Testis (tissue), 3 donors: ENCODE results near the gene AOC2. TPM values are rescaled to one million over a fixed set of nuclear protein-coding genes. Genes with fewer than 3 reads are reported as not detected.
"Not testable (repeated sequence)": the region's sequence is repeated elsewhere in the genome, so short reads cannot be mapped to it uniquely, and the experiment has no call there.

Source experiments
- DNase-seq: peaks from one replicate; pipeline ENCODE4 v3.0.0-alpha.2; 2019
- H3K27ac ChIP-seq, 2 donors: fragments of 200-600 bp; sonication (generic); one replicate each; pipeline ENCODE4 v1.5.1; 2019
- H3K27me3 ChIP-seq: fragments of 200-600 bp; sonication (generic); one replicate; pipeline ENCODE4 v1.5.1; 2019
- H3K36me3 ChIP-seq: fragments of 200-600 bp; sonication (generic); one replicate; pipeline ENCODE4 v1.5.1; 2017; ENCODE audit warnings: low read depth; ENCODE audit errors: missing control alignments
- H3K4me1 ChIP-seq: fragments of 200-600 bp; sonication (generic); one replicate; pipeline ENCODE4 v1.5.1; 2019
- H3K4me3 ChIP-seq, 2 donors: fragments of 200-600 bp; sonication (generic); one replicate each; pipeline ENCODE4 v1.5.1; 2017 to 2019
- H3K9me3 ChIP-seq: fragments of 200-600 bp; sonication (generic); one replicate; pipeline ENCODE4 v1.5.1; 2017
- CTCF ChIP-seq, 3 experiments: fragments of 450-650 bp in 2 of 3; fragments of 200-600 bp in 1 of 3; sonication (generic) in 1 of 3; IDR thresholded peaks; one replicate each; pipeline ENCODE4 v1.5.1; 2016 to 2019; ENCODE audit warnings: antibody characterized with exemption in 3 of 3, mild to moderate bottlenecking in 2 of 3, moderate library complexity in 1 of 3
- POLR2A ChIP-seq: fragments of 450-650 bp; IDR thresholded peaks from one replicate; pipeline ENCODE4 v1.6.1; 2017; ENCODE audit warnings: antibody characterized with exemption, mild to moderate bottlenecking, moderate library complexity
- WGBS, 2 donors: methylation state at CpG; one replicate each; pipeline ENCODE4 v1.1.5; 2018; 5-methylcytosine and 5-hydroxymethylcytosine counted together
- intact Hi-C: fragments of 100-400 bp; cut with DNase I; formaldehyde crosslinking; loops from one replicate; pipeline ENCODE4 v1.15.1; 2023; ENCODE audit warnings: low total_unique reads
- polyA plus RNA-seq: library from polyadenylated mRNA; stranded (reverse); fragments of 350-450 nt; fragmentation: Illumina TruSeq; extraction: RNeasy Lipid Tissue Mini Kit (QIAGEN cat#74804); gene quantifications from one replicate; pipeline ENCODE4 v1.2.3, GENCODE V29; 2014; ENCODE audit warnings: low read depth, low replicate concordance; ENCODE audit not compliant: insufficient read depth
- total RNA-seq, 2 donors: library from RNA; depleted of rRNA; stranded (reverse); fragments of >200 nt; gene quantifications; one replicate each; pipeline ENCODE4 v1.2.3, GENCODE V29; 2016

AOC2 gene
- total and polyA plus RNA-seq, 3 donors from 2014 or later, result 5.7 to 14.6 (median 10.3) TPM

DNA sequence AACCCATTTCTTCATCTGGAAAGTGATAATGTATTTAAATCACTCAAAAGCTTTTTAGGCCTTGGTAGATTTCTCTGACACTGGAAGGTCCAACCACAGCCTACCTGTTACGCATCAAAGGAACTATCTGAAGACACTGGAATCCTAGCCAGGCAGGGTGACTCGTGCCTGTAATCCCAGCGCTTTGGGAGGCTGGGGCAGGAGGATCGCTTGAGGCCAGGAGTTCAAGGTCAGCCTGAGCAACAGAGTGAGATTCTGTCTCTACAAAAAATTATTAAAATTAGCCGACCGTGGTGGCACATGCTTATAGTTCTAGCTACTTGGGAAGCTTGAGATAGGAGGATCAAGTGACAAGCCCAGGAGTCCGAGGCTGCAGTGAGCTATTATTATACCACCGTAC lies 37.8 kb downstream of the AOC2 start:
- H3K36me3 ChIP-seq, result no peaks in the 10 kb centered on the region
- H3K27me3 ChIP-seq, result no peaks in the 10 kb centered on the region
- no peaks in the 10 kb centered on the region for H3K4me1 ChIP-seq
- H3K27ac ChIP-seq, result no peak overlapping the region
- H3K9me3 ChIP-seq, result no peaks in the 10 kb centered on the region
- intact Hi-C loops, result no loop called here
- DNase-seq, result no peak
- no peak overlapping the region for H3K4me3 ChIP-seq
- TF ChIP-seq POLR2A (no peak), CTCF (IDR thresholded peaks at IDR 0.05) (no peak)
- WGBS, 2 donors, result 78 to 79% methylated on average over 8 of the region's 8 CpGs

DNA sequence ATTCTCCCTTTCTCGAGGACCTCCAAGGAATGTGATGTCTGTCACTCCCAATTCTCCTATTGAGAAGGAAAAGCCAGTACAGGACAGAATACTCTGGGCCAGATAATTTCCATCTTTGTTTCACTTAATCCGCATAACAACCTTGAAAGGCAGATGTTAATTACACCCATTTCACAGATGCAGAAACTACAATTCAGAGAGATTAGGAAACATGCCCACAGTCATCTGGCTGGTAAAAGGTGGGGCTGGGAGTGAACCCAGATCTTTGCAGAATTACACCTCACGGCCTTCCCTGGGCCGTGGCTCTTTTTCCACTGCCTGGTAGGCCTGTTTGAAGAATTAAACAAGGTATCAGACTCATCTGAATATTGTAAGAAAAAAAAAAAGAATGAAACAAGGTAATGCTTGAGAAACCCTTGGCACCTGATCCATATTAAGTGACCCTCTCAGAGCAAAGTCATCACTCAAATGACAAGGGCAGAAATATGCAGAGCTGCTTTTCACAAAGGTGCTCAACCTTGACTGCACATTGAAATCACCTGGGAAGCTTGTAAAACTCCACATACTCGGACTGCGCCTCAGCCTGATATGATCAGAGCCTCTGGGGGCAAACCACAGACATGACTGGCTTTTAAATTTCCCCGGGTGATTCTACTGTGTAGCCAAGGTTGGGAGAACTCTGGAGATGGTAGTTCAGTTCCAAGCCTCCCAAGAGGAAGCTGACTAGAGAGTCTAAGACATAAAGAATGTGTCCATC lies 39.6 kb downstream of the AOC2 start:
- no peak for TF ChIP-seq CTCF (IDR thresholded peaks at IDR 0.05)
- no peak for TF ChIP-seq POLR2A
- WGBS, 2 donors, result 88 to 92% methylated on average over 7 of the region's 7 CpGs
- DNase-seq, result no peak

GRCh38 chr17:42885806-42886205 lies 41.4 kb downstream of the AOC2 start:
- H3K9me3 ChIP-seq, H3K4me3 ChIP-seq, intact Hi-C loops, H3K4me1 ChIP-seq, H3K27ac ChIP-seq, DNase-seq, H3K36me3 ChIP-seq, H3K27me3 ChIP-seq: not testable (repeated sequence)
- WGBS, 2 donors, result 86 to 98% methylated on average over 3 of the region's 3 CpGs

More for the DNA sequence above, 39.6 kb downstream of the AOC2 start:
- intact Hi-C loops, result no loop called here
- H3K27ac ChIP-seq, result no peak overlapping the region
- H3K4me3 ChIP-seq, result no peak overlapping the region
- no peaks in the 10 kb centered on the region for H3K36me3 ChIP-seq
- no peaks in the 10 kb centered on the region for H3K27me3 ChIP-seq
- no peaks in the 10 kb centered on the region for H3K4me1 ChIP-seq
- H3K9me3 ChIP-seq, result no peaks in the 10 kb centered on the region

DNA sequence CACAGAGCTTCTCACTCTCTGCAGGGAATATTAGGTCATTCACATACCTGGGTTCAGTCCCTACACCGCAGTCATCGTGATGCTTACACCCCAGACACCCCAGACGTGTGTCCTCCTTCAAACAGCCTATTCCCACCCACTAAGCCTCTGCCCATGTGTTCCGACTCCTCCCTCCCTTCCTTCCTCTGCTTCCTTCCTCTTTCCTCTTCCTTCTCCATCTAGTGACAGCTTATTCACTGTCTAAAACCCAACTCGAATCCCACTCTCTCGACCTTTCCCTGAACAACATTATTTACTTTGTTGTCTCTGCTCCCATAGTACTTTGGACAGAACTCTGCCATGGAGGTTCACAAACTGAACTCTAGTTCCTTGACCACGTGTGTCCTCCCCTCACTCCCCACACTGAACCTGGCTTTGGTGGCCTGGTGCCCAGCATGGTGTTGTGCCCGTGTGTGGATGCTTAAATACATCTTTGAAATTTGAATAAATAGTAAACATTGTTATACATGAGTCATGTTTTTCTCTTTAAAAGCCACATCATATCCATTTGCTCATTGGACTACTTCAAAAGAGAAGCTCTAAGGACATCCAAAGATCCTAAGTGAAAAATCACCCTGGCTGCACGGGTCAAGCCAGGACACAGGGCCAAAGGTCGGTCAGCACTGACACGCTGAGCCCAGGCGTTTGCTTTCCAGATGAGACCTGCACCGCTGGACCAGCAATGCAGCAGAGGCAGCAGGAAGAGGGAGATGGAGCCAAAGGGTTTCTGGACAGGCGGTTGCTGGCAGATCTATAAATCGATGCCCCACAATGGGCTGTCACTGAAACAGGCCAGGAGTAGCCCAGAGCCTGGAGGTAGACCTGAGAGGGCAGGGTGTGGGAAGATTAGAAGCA lies 42.1 kb downstream of the AOC2 start:
- H3K4me1 ChIP-seq, result no peaks in the 10 kb centered on the region
- H3K9me3 ChIP-seq, result no peaks in the 10 kb centered on the region
- DNase-seq, result no peak
- H3K36me3 ChIP-seq, result no peaks in the 10 kb centered on the region
- no peak overlapping the region for H3K4me3 ChIP-seq
- 69 to 75% methylated on average over 14 to 15 of the region's 15 CpGs for WGBS, 2 donors
- H3K27ac ChIP-seq, result no peak overlapping the region
- TF ChIP-seq CTCF (IDR thresholded peaks at IDR 0.05) (no peak), POLR2A (no peak)
- intact Hi-C loops, result no loop called here
- no peaks in the 10 kb centered on the region for H3K27me3 ChIP-seq

- no peak for DNase-seq
- Histone ChIP-seq H3K36me3 (no peaks in the 10 kb centered on the region), H3K27ac (no peak overlapping the region), H3K4me1 (peaks cover 4% of the 10 kb centered on the region), H3K9me3 (no peaks in the 10 kb centered on the region), H3K27me3 (no peaks in the 10 kb centered on the region), H3K4me3 (no peak overlapping the region)
- intact Hi-C loops, result no loop called here
- TF ChIP-seq POLR2A (no peak), CTCF (IDR thresholded peaks at IDR 0.05) (no peak)
- 82 to 91% methylated on average over 7 of the region's 7 CpGs for WGBS, 2 donors
Observed at GRCh38 chr17:42889809-42890208, 45.4 kb downstream of the AOC2 start.
